Measurements from ENCODE around the gene GALNS. TPM values are rescaled to one million over a fixed set of nuclear protein-coding genes. Genes with fewer than 3 reads are reported as not detected.

The GALNS gene
- total RNA-seq, 1 experiment from 2014 or later, result 62.3 TPM

- H3K4me2 ChIP-seq, result no peak overlapping the region
- H3K4me1 ChIP-seq (replicated peaks; ENCODE audit: insufficient read depth), result no peaks in the 10 kb centered on the region
- H3K36me3 ChIP-seq (ENCODE audit: low read depth), result no peaks in the 10 kb centered on the region
- intact Hi-C loops (cut with micrococcal nuclease; ENCODE audit: unreplicated experiment), result no loop called here
- no peaks in the 10 kb centered on the region for H3K79me2 ChIP-seq (ENCODE audit: low read depth)
- H2AFZ ChIP-seq, result no peak overlapping the region
- no peaks in the 10 kb centered on the region for H3F3A ChIP-seq (ENCODE audit: insufficient read depth, low read depth)
- POLR2A ChIA-PET (ENCODE audit: unreplicated experiment), result no interaction called here
- no peaks in the 10 kb centered on the region for H3K9me2 ChIP-seq (ENCODE audit: insufficient read depth)
- TF ChIP-seq CTCF (conservative IDR thresholded peaks at IDR 0.05) (no peak), EZH2 (IDR thresholded peaks at IDR 0.05; ENCODE audit: low read depth) (no peak)
- BruUV-seq (replicated peaks), result no TSS peak
- no peak overlapping the region for H3K27ac ChIP-seq
- CTCF ChIA-PET, result no interaction called here
- H3K9me3 ChIP-seq (ENCODE audit: insufficient read depth, low read depth), result no peaks in the 10 kb centered on the region
- no peaks in the 10 kb centered on the region for H4K20me1 ChIP-seq (ENCODE audit: insufficient read depth)
- no peak for DNase-seq
- H3K27me3 ChIP-seq (ENCODE audit: insufficient read depth, low read depth), result no peaks in the 10 kb centered on the region
- H3K4me3 ChIP-seq, result no peak overlapping the region
Observed at GRCh38 chr16:88842806-88843205, 13.9 kb downstream of the GALNS start.

- DNase-seq, result no peak
- Histone ChIP-seq H3K27ac (no peak overlapping the region), H3K4me3 (no peak overlapping the region), H3K27me3 (ENCODE audit: insufficient read depth, low read depth) (no peaks in the 10 kb centered on the region), H3K36me3 (ENCODE audit: low read depth) (no peaks in the 10 kb centered on the region), H3K4me1 (replicated peaks; ENCODE audit: insufficient read depth) (no peaks in the 10 kb centered on the region), H3K4me2 (no peak overlapping the region), H3K9me2 (ENCODE audit: insufficient read depth) (no peaks in the 10 kb centered on the region), H3K9me3 (ENCODE audit: insufficient read depth, low read depth) (no peaks in the 10 kb centered on the region), H3F3A (ENCODE audit: insufficient read depth, low read depth) (no peaks in the 10 kb centered on the region), H2AFZ (no peak overlapping the region), H4K20me1 (ENCODE audit: insufficient read depth) (no peaks in the 10 kb centered on the region), H3K79me2 (ENCODE audit: low read depth) (no peaks in the 10 kb centered on the region)
- TF ChIP-seq CTCF (conservative IDR thresholded peaks at IDR 0.05) (no peak), EZH2 (IDR thresholded peaks at IDR 0.05; ENCODE audit: low read depth) (no peak)
- ChIA-PET CTCF (no interaction called here), POLR2A (ENCODE audit: unreplicated experiment) (no interaction called here)
- BruUV-seq (replicated peaks), result no TSS peak
- intact Hi-C loops (cut with micrococcal nuclease; ENCODE audit: unreplicated experiment), result no loop called here
Observed at GRCh38 chr16:88842308-88842756, 14.4 kb downstream of the GALNS start.

DNA sequence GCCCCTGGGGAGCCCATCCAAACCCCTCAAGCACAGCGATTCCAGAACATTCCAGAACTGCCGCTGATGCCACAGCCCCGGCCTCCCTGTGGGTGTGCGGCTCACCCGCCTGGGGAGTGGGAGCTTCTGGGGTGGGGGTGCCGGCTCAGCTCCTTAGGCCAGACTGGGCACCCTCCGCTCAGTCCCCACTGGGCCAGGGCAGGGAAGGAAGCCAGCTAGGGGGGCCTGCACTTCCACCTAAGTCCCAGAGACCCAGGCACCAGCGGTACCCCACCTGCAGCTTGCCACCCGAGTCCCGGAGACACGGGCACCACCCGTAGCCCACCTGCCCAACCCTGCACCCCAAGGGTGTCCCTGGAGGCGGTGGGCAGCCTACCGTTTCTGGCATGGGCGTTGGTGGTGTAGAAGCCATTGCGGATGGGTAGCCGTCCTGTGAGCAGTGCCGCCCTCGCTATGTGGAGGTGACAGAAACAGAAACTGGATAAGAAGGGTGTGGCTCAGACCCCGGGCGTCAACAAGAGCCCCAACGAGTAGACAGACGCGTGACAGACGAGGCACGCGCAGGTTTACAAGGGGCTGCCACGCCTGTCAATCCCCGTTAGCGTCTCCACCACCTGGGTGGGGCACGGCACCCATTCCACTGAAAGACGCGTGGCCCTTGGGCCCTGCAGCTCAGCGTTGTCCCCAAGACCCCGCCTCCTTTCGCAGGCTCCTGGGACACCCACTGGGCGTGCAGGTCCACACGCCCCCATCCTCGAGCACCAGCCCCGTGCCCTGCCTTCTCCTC lies 15.0 kb downstream of the GALNS start:
- H3K4me1 ChIP-seq (replicated peaks; ENCODE audit: insufficient read depth), result no peaks in the 10 kb centered on the region
- no peaks in the 10 kb centered on the region for H3K27me3 ChIP-seq (ENCODE audit: insufficient read depth, low read depth)
- no peaks in the 10 kb centered on the region for H3K9me2 ChIP-seq (ENCODE audit: insufficient read depth)
- intact Hi-C loops (cut with micrococcal nuclease; ENCODE audit: unreplicated experiment), result no loop called here
- H3K4me3 ChIP-seq, result no peak overlapping the region
- H3K9me3 ChIP-seq (ENCODE audit: insufficient read depth, low read depth), result no peaks in the 10 kb centered on the region
- H3K79me2 ChIP-seq (ENCODE audit: low read depth), result no peaks in the 10 kb centered on the region
- H3F3A ChIP-seq (ENCODE audit: insufficient read depth, low read depth), result no peaks in the 10 kb centered on the region
- TF ChIP-seq EZH2 (IDR thresholded peaks at IDR 0.05; ENCODE audit: low read depth) (no peak), CTCF (conservative IDR thresholded peaks at IDR 0.05) (no peak)
- DNase-seq, result no peak
- no peaks in the 10 kb centered on the region for H4K20me1 ChIP-seq (ENCODE audit: insufficient read depth)
- H3K36me3 ChIP-seq (ENCODE audit: low read depth), result no peaks in the 10 kb centered on the region
- BruUV-seq (replicated peaks), result no TSS peak
- ChIA-PET POLR2A (ENCODE audit: unreplicated experiment) (no interaction called here), CTCF (no interaction called here)
- no peak overlapping the region for H2AFZ ChIP-seq
- no peak overlapping the region for H3K4me2 ChIP-seq
- no peak overlapping the region for H3K27ac ChIP-seq
